Activated T-cell treated with anti-CD3 and anti-CD28 coated beads, Interleukin-2, amount 50 U/mL, for 48 hours (primary cell): ENCODE results near the gene BCAS1.
A peak's percentile ranks its signal among the peaks of the same experiment; 100 is the strongest.

Experiments used
- DNase-seq, 2 experiments: peaks; one replicate each; pipeline ENCODE4 v3.0.0-alpha.2; 2020

The BCAS1 gene

DNA sequence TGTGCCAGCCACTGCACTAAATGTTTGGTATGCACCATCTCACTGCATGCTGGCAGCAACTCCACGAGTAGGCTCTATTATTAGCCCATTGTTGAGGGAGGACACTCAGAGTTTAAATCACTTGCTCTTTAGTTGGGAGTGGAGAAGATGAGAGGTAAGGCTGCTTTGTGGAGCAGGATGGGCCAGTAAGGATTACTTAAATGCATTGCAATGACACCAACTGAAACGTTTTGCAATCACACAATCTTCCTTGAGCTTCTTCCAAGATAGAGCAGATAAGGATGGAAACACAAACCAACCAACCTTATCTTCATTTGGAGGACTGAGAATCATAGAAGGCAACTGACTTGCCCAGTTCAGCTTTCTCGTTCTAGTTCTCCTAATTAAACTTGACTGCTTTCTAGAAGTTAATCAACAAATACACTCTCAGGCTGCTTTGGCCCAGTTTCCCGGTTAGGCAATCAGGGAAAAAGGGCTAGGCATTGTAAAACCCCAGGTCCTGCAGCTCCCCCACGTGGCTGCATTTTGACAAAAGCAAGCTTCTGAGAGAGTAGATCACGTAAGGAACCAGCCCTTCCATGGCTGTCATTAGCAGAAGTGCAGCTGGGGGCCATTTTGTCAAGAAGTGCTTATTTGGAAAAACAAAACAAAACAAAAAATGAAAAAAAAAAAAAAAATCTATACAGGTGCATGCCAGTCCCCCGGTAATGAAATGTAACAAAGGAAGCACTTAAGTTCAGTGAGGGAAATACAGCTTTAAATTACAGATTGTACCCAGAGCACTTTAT, 130.6 kb downstream of the BCAS1 start:
- peak; percentile 83 to 85 for DNase-seq

DNA sequence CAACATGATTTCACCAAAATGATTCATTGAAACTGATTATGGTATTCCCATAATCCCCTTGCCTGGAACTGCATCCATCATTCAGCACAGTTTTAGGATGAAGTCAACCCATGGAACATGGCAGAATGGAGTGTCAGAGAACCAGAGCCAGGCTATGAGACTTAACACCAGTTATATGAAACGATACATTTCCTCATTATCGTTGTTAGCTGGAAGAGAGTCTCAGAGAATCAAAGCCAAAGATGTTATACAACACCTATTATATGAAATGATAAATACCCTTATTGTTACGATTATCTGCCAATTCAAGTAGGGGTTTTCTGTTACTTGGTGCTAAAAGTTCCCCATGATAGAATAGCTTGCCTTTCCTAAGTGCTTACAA, 131.2 kb downstream of the BCAS1 start:
- no peak for DNase-seq

DNA sequence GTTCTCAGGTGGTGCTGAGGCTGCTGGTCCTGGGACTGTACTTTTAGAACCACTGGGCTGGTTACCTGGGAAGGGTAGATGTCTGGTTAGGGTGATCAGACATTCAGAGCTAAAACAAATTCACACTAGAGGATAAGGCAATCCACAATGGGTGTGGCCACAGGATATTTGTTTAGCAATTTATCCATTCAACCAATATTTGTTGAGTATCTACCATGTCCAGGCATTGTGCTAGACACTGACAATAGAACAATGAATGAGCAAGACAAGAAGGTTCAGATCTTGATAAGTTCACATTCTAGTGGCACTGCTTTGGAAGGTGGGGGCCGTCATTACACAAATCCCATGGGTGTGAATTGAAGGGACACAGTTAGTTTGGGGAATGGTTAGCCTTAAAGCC, 131.7 kb downstream of the BCAS1 start:
- DNase-seq = no peak

DNA sequence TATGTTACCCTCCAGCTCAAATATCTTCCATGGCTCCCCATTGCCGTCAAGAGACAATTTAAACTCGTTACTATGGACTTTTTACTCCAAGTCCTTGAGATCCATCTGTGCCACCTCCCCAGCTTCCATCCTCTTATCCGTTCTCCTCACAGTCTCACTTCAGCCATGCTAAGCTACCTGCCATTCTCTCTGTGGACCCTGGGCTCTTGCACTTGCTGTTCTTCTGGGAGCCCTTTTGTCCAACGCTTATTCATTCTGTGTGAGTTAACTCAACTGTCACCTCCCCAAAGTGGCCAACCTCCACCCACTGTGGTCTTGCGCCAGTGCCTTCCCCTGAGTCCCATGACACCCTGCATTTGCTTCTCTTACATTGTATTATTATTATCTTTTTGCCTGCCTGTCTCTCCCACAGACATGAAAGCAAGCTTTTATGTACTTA, 132.4 kb downstream of the BCAS1 start:
- DNase-seq = no peak

DNA sequence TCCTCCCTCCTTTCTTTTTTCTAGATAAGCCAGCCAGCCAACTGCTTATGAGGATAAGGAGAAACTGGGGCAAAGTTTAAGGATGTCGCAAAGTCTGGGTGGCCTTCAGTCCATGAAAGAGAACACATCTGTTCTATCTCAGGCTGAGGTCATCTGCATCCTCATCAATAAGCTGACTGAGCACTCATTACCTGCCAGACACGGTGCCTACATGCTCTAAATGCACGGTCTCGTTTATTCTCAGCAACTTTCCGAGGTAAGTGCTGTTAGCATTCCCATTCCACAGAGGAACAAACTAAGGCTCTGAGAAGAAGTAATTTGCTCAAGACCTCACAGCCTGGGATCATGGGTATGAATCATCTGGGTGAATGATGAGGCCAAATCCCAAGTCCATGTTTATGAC, 133.1 kb downstream of the BCAS1 start:
- DNase-seq = no peak

DNA sequence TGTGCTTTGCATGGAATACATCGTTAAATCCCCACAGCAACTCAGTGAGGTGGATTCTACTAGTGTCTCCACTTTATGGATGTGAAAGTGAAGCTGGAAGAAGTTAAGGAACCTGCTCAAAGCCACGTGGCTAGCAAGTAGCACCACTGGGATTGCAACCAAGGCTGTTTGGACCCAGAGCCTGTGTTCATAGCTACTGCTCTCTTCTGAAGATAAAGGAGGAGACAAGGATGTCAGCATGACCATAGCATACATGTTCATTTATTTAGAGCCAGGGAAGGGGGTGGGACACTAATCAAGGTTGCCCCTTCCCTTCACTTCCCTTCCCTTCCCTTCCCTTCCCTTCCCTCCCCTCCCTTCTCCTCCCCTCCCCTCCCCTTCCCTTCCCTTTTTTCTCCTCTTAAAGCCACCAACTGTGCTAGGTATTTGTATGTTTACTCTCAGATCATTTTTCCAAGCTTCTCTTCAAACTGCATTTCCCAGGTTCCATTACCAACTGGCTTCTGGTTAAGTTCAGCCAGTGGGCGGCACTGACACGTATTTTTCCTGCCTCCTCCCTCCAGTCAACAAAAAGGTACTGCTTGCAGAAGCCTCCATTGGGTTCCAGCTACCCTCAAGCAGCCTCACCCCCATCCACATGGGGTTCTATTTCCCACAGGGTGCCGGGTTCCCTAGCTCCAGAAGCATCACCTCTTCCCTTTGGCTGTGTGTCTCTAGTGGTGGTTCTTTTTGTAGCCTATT, 134.9 kb downstream of the BCAS1 start:
- DNase-seq = peak in 1 of 2 experiments; percentile 21

DNA sequence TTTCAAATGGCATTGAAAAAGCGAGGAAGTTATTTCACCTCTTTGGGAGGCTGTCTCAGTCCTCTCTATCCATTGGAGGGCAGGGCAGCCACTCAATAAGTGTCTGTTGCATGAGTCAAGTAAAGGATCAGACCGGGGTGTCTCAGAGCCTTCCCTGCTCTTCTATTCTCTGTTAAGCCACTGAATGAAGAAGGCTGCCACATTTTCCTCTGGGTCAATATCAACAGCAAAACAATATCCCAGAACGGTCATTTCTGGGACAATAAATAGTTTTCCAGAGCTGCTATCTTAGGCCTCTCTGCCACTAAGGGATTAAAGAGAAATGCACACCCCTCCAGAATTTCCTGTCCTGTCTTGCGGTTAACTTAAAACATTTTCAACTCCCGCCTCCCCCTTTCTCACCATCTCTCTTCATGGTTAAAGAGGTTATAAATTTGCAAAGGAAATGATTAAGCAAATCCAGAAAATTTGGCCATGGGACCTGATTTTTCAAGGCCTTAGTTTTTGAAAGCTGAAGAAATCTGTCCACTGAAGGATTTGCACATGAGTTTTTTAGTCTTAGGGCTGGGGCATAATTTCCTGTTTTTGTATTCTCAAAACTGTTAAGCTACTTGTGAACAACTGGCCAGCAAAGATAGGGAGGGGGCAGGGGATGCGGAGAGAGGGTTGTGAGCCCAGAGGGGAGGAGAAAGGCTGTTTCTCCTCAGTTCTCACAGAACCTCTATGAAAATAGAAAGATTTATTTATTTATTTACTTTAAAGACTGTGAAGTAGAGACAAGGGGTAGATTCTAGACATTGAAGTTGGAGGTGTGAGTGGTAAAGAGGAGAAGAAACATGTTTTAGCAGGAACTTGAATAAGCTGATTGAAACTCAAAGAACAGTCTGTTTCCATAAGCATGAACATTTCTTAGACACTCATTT, 135.7 kb downstream of the BCAS1 start:
- peak in 1 of 2 experiments; percentile 34 for DNase-seq

DNA sequence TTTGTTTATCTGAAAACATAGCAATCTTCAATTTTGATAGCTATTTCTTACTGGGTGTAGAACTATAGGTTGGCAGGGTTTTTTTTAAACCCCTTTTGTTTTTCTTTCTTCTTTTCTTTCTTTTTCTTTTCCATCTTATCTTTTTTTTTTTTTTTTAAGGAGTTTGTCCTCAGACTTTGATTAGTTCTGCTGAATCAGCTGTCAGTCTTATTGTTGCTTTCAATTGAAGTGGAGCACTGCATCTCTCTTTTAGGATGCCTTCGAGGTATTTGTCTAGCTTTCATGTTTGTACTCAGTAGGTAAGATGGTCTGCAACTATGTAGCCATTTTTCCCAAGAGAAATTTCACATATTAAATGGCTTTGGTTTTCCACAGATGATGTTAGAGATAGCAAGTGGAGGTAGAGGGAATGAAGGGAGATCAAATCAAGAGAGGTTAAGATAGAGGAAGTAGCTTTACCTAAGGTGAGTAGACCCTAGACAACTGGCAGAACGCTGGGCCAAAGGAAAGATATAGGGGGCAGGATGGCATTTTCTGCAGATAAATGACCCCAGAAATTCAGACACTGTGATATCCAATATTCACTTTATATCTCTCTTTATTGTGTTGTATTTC, 137.1 kb downstream of the BCAS1 start:
- DNase-seq = no peak

DNA sequence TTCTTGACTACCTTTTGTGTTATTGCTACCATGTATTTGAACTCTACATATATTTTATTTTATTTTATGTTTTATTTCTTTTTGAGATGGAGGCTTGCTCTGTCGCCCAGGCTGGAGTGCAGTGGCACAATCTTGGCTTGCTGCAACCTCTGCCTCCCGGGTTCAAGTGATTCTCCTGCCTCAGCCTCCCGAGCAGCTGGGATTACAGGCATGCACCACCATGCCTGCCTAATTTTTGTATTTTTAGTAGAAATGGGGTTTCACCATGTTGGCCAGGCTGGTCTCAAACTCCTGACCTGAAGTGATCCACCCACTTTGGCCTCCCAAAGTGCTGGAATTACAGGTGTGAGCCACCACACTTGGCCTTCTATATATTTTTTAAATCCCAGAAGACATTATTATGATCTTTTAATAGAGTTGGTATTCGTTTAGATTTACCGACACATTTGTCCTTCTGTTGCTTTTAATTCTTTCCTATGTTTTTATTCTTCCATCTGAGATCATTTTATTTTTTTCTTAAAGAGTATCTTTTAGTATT, 137.7 kb downstream of the BCAS1 start:
- DNase-seq = peak in 1 of 2 experiments; percentile 1

DNA sequence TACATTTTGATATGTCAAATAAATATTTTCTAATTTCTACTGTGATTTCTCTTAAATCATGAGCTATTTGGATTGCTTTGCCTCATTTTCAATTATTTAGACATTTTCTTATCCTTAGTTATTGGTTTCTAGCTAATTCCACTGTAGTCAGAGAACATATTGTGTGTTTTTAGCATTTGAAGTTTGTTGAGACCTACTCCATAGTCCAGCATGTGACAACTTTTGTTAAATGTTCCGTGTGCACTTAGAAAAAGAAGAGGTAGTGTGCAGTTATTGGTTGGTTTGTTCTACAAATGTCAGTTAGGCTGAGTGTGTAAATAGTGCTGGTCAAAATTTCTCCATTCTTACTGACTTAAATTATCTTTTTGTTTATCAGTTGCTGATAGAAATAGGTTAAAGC, 138.8 kb downstream of the BCAS1 start:
- no peak for DNase-seq

DNA sequence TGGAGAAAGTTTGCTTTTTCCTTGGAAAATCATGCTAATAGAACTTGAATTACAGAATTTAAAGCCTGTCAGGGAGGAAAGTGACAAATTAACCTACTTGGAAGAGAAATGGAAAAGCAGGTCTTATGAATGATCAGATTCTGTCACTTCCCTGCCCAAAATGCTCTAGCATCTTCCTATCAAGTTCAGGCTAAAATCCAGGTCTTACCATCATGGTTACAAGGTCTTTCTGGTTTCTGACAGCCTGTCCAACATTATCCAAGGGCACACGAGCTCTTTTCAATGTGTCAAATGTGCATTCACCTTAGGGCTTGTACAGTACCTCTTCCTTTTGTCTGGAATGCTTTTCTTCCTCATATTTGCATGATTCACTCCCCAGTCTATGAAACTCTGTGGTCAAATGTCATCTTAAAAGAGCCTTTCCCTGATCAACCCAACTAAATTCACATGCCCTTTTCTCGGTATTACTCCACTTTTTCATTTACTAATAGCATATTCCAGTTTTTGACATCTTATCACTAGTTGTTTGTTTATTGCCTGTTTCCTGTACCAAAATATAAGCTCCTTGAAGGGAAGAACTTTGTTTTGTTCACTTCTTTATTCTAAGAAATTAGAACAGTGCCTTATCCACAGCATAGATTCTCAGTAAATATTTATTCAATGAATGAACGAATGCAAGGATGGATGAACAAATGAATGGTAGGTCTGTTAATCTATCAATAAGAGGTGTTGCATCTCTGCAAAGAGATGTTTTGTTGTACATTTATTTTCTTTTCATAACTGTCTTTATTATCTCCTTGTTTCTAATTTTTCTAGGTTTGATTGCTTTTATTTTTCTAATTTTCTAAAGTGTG, 139.5 kb downstream of the BCAS1 start:
- peak in 1 of 2 experiments; percentile 2 for DNase-seq

DNA sequence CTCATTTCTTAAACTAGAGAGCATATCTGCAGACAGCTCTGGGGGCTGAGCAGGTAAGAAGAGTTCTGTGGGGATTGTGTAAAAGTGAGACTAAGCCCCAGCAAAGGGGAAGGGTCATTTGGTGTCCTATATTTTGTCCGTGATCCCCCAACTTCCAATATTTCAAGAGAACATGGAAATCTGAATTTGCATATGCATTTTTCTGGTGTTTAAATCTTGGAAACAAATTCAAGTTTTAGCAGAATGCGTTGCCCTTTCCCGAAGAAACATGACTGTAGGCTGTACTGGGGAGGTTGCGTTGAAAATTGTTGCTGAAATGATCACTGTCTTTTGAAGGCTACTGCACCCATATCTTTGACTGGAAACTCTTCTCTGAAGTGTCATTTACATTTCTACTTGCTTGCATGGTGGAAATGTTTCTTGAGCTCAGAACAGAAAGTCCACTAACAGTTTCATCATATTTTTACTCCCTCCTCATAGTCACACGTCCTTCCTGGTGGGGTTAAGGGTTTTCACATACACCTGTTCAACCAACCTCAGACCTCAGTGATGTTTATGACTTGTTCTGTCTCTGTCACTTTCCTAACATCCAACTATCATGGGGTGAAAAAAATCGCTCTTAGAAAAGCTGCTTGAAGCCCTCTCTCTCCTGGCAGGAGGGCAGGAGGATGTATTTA, 140.3 kb downstream of the BCAS1 start:
- DNase-seq = no peak

DNA sequence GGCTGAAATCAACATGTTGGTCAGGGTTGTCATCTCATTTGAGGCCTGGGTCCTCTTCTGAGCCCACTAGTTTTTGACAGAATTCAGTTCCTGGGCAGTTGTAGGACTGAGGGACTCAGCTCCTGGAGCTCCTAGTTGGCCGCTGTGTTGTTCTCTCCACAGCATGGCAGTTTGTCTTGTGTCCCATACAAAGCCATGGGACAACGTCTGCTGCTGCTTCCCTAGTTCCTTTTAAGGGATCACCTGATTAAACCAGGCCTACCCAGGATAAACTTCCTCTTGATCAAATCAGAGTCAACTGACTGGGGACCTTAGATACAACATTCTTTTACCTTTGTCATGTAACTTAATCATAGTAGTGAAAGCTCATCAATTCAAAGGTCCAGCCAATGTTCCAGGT, 141.0 kb downstream of the BCAS1 start:
- DNase-seq = no peak

DNA sequence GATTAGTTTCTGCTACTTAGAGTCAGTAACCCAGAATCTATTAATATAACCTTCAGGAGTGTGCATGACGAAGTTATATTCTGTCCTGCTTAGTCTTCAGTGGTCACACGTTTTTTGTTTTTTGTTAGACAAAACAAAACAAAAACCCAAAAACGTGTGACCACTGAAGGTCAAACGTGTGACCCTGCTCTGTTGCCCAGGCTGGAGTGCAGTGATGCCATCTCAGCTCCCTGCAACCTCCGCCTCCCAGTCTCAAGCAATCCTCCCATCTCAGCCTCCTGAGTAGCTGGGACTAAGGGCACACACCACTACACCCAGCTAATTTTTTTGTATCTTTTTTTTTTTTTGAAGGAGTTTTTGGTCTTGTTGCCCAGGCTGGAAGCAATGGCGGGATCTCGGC, 142.4 kb downstream of the BCAS1 start:
- no peak for DNase-seq

DNA sequence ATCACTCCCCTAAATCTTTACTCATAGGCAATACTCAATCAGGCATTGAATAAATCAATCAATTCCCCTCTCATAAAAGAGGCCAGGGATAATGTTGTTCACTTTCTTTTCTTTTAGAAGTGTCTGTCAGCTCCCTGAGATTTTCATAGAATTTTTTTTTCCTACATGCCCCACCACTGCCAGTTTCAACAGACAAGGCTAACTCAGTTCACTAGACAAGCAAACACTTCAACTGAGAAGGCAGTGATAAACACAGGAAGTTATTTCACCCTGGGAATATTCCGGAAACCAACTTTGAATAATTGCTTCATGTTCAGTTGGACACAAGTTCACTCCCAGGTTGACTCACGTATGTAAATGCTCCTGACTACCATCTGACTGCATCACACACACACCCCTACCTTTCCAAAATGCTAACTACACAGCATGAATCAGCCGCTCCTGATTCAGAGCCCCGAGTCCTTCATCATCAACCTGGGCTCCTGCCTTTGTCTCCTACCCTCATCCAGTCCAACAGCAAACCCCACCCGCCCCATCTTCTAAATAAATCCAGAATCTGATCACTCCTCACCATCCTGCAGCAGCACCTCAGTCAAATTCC, 143.9 kb downstream of the BCAS1 start:
- peak in 1 of 2 experiments; percentile 53 for DNase-seq

DNA sequence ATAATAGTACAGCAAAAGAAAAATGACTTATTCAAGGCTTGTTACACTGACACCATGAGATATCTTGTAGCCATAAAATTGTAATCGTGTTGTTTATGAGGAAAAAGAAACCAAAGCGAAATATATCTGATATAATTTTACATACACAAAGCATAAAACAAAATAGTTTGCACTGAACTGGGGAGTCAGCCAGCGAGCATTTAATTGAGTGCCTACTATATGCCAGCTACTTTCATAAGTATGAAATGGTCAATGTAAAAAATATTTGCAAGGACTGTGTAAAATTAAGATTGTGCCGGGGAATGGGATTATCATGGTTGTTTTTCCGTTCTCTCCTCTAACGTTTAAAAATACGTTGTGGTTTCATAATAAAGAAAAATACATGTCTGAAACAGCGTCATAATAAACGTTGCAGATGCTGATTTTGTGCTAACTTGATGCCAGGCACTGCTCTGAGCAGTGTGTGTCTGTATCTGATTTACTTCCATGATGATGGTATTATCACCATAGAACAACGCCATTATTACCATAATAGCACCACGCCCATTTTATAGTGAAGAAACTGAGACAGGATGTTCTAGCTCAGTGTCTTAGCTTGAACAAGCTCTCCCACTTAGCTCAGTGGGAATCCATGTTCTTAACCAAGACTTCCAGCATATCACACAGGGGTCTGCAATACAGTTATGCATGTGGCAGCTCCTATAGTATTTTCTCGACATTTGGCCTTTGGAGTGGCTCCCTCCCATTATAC, 144.6 kb downstream of the BCAS1 start:
- no peak for DNase-seq

DNA sequence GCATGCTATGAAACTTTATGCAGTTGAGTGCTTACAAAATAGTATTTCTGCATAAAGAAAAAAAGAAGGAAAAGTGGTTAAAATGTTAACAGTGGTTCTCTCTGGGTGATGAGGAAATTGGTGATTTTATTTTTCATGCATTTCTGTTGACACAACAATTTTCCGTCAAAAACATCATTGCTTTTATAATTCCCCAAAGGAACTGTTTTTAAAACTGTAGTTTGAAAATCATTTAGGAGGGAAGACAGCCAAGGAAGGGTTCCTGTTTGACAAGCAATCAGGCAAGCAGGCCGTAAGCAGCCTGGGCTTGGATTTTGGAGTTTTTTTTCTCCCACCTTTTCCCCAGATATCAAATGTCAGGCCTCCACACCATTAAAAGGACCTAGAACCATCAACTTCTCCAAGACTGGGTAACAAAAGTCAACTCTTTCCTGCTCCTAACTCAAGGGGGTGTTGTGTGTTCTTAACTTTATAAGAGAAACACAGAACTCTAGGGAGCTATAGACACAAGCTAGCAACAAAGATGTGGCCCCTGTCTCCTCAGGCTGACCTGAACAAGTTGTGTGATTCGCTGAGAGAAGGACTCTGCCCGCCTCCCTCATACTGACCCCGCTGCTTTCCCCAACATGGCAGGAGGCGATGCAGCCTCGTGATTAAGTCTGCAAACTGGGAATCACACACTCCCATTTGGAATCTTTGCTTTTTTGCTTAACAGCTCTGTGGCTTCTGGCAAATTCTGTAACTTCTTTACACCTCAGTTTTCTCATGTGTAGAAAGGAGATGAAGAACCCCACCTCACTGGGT, 146.6 kb downstream of the BCAS1 start:
- no peak for DNase-seq

DNA sequence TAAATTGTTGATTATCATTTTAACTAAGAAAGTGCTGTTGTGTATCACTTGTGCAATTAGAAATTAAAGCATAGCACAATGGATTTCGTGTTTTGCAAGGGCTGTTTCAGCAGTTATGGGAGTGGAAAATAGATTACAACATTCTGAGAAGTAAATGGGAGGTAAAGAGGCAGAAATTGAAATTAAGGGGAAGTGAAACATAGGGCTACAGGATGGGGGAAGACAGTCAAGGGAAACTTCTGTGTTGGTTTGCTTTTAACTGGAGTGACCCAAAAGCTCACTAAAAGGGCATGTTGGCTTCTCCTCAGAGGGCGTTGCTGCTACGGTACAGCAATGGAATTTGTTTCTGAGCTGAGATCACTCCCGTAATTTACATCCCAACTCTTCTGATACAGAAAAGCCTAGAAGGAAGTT, 147.5 kb downstream of the BCAS1 start:
- no peak for DNase-seq
